DOHH2 (cell line): Measurements from ENCODE around the gene CPEB4.

Source experiments
- H3F3A ChIP-seq: fragments of 200-600 bp; sonication (generic), shearing (Covaris generic); 2 replicates; pipeline ENCODE4 v1.6.0; 2016; ENCODE audit warnings: antibody characterized with exemption, mild to moderate bottlenecking; ENCODE audit not compliant: control insufficient read depth, insufficient read depth
- H3K27ac ChIP-seq: fragments of 200-600 bp; sonication (generic); 2 replicates; pipeline ENCODE4 v1.5.1; 2014; ENCODE audit warnings: low read depth, mild to moderate bottlenecking, low read length, moderate library complexity
- H3K27me3 ChIP-seq: fragments of 200-600 bp; sonication (generic); 2 replicates; pipeline ENCODE4 v1.6.1; 2014; ENCODE audit warnings: mild to moderate bottlenecking, low read length, mixed read lengths; ENCODE audit not compliant: control insufficient read depth
- H3K36me3 ChIP-seq: fragments of 200-600 bp; sonication (generic); 2 replicates; pipeline ENCODE4 v1.6.1; 2014; ENCODE audit warnings: mild to moderate bottlenecking, low read length, moderate library complexity, mixed read lengths; ENCODE audit not compliant: control insufficient read depth
- H3K4me1 ChIP-seq: fragments of 200-600 bp; sonication (generic); 2 replicates; pipeline ENCODE4 v1.6.1; 2014; ENCODE audit warnings: mild to moderate bottlenecking, low read length, mixed read lengths; ENCODE audit not compliant: control insufficient read depth
- H3K4me2 ChIP-seq: fragments of 200-600 bp; sonication (generic); 2 replicates; pipeline ENCODE4 v1.6.0; 2014; ENCODE audit warnings: mild to moderate bottlenecking, low read length, moderate library complexity
- H3K4me3 ChIP-seq: fragments of 200-600 bp; sonication (generic); 2 replicates; pipeline ENCODE4 v1.5.1; 2014; ENCODE audit warnings: mild to moderate bottlenecking, low read length, mixed read lengths
- H3K79me2 ChIP-seq: fragments of 200-600 bp; sonication (generic); 2 replicates; pipeline ENCODE4 v1.6.1; 2014; ENCODE audit warnings: mild to moderate bottlenecking, low read length, mixed read lengths; ENCODE audit not compliant: control insufficient read depth
- H3K9me2 ChIP-seq: fragments of 200-600 bp; sonication (generic); replicated peaks from 2 replicates; pipeline ENCODE4 v1.6.1; 2014; ENCODE audit warnings: mild to moderate bottlenecking, low read length, mixed read lengths; ENCODE audit not compliant: control insufficient read depth
- H3K9me3 ChIP-seq: fragments of 200-600 bp; sonication (generic); 2 replicates; pipeline ENCODE4 v1.6.1; 2014; ENCODE audit warnings: antibody characterized with exemption, low read length, mixed read lengths; ENCODE audit not compliant: control insufficient read depth, insufficient read depth
- H4K20me1 ChIP-seq: fragments of 200-600 bp; sonication (generic); 2 replicates; pipeline ENCODE4 v1.6.0; 2014; ENCODE audit warnings: low read depth, mild to moderate bottlenecking, antibody characterized with exemption, low read length, moderate library complexity; ENCODE audit not compliant: control insufficient read depth, insufficient read depth
- EZH2phosphoT487 ChIP-seq: fragments of 200-600 bp; sonication (generic); IDR thresholded peaks from 2 replicates; pipeline ENCODE4 v1.6.1; 2017; ENCODE audit warnings: borderline replicate concordance, mild to moderate bottlenecking, antibody characterized with exemption, low read length, moderate library complexity, mixed read lengths
- TF ChIP-seq, protein P1 (sequence below): fragments of 200-600 bp; sonication (generic); IDR thresholded peaks from one replicate; pipeline ENCODE4 v1.5.1; 2014; ENCODE audit warnings: antibody characterized with exemption, mild to moderate bottlenecking, low read depth, low read length; ENCODE audit not compliant: poor library complexity, severe bottlenecking

CPEB4 gene

DNA sequence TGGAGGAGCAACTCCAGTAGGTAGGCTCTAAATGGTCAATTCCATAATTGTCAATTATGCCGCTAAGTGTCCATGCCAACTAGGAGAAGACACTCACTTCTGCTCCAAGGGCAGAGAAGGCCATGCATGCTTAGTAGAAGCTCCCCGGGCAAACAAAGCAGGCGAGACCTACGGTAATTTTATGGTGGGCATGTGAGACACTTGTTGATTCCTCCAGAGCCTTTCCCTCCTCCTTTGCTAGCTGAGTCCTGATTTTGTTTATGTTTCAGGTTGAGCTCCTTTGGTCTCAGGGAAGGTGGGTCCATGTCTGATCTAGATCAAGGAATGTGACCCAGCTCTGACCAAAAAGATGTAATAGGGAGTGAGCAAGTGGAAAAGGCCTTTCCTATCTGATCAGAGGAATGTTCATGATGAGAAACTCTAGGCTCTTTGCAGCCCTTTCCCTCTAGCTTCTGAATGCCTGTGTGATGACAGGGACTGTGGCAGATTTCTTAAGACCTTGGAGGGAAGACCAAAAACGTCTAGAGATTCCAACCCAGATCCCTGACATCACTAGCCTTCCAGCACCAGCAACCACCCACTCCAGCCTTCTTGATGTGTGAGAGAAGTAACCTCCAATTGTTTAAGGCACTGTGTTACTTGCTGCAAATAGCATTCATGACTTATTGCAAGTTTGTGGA lies 7.7 kb upstream of the CPEB4 start:
- H3K4me3 ChIP-seq = no peak overlapping the region
- no peak overlapping the region for H3K4me2 ChIP-seq
- TF ChIP-seq EZH2phosphoT487 = no peak
- TF ChIP-seq, protein P1, sequence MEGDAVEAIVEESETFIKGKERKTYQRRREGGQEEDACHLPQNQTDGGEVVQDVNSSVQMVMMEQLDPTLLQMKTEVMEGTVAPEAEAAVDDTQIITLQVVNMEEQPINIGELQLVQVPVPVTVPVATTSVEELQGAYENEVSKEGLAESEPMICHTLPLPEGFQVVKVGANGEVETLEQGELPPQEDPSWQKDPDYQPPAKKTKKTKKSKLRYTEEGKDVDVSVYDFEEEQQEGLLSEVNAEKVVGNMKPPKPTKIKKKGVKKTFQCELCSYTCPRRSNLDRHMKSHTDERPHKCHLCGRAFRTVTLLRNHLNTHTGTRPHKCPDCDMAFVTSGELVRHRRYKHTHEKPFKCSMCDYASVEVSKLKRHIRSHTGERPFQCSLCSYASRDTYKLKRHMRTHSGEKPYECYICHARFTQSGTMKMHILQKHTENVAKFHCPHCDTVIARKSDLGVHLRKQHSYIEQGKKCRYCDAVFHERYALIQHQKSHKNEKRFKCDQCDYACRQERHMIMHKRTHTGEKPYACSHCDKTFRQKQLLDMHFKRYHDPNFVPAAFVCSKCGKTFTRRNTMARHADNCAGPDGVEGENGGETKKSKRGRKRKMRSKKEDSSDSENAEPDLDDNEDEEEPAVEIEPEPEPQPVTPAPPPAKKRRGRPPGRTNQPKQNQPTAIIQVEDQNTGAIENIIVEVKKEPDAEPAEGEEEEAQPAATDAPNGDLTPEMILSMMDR = no peak

DNA sequence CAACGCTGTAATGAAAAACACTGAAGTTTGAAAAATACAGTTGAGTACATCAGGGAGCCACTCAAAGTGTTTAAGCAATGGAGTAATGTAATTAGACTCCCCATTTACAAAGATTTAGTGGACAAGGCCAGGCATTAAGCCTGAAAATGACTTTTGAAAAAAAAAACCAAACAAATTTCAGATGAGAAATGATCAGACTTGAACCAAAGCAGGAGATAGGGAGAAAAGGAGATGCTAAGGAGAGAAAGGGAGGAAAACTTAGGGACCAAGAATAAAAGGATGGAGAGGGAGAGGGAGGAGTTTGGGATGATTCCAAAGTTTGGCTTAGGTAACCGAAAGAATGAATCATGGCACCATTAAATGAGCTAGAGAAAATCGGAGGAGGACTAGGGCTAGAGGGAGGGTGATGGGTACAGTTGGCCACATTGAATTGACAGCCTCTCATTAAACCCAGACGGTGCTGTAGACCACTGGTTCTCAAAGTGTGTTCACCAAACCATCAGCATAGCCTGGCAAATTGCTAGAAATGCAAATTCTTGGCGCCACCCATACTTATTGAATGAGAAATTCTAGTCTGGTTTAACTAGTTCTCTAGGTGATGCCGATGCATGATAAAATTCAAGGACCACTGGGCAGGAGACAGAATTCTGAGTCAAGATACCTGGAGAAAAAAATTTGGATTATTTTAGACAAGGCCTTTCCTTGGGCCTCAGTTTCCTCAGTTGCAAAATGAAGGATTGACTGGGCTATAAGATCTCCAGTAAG lies 6.2 kb upstream of the CPEB4 start:
- Histone ChIP-seq H3K79me2 (no peaks in the 10 kb centered on the region), H3K4me3 (no peak overlapping the region), H3K9me3 (0 out of 2 replicates have a peak, but pooled peaks cover 3% of the 10 kb centered on the region), H3K36me3 (no peaks in the 10 kb centered on the region), H4K20me1 (no peaks in the 10 kb centered on the region), H3K27ac (no peak overlapping the region), H3K9me2 (no peaks in the 10 kb centered on the region), H3K4me2 (no peak overlapping the region), H3K27me3 (no peaks in the 10 kb centered on the region), H3F3A (no peaks in the 10 kb centered on the region), H3K4me1 (peaks cover 27% of the 10 kb centered on the region)
- TF ChIP-seq, protein P1 = no peak
- no peak for TF ChIP-seq EZH2phosphoT487

More for the DNA sequence above, 7.7 kb upstream of the CPEB4 start:
- Histone ChIP-seq H3K36me3 (no peaks in the 10 kb centered on the region), H3K27me3 (no peaks in the 10 kb centered on the region), H3K9me3 (0 out of 2 replicates have a peak, but pooled peaks cover 3% of the 10 kb centered on the region), H3K9me2 (no peaks in the 10 kb centered on the region), H3K27ac (no peak overlapping the region), H3K79me2 (no peaks in the 10 kb centered on the region), H4K20me1 (no peaks in the 10 kb centered on the region), H3F3A (no peaks in the 10 kb centered on the region), H3K4me1 (peaks cover 20% of the 10 kb centered on the region)

DNA sequence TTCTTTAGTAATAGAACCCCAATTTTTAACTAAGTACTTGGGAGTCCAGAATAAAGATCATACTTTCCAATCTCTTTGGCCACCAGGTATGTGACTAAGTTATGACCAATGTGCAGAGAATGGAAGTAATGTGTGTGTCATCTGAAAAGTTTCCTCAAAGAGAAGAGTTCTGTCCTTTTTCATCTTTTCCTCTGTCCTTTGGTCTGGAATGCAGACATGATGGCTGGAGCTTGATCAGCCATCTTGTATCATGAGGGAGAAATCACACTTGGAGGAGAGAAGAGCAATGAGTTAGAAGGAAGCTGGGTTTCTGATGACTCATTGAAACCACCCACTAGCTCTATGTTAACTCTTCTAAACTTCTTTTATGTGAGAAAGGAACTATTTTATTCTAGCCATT lies 5.5 kb upstream of the CPEB4 start:
- Histone ChIP-seq H3K27ac (no peak overlapping the region), H3K4me3 (no peak overlapping the region), H3K36me3 (no peaks in the 10 kb centered on the region), H3K4me2 (no peak overlapping the region), H3F3A (no peaks in the 10 kb centered on the region), H4K20me1 (no peaks in the 10 kb centered on the region), H3K9me2 (no peaks in the 10 kb centered on the region), H3K79me2 (no peaks in the 10 kb centered on the region), H3K4me1 (peaks cover 33% of the 10 kb centered on the region), H3K27me3 (no peaks in the 10 kb centered on the region), H3K9me3 (0 out of 2 replicates have a peak, but pooled peaks cover 3% of the 10 kb centered on the region)
- TF ChIP-seq, protein P1 = no peak
- TF ChIP-seq EZH2phosphoT487 = no peak
